GM12873 (cell line): ENCODE measurements around the gene IQCM.

Source experiments
- CTCF ChIP-seq: IDR thresholded peaks from 2 replicates; pipeline ENCODE4 v1.5.1; 2012; ENCODE audit warnings: low read depth, mild to moderate bottlenecking, moderate library complexity, low read length, control low read depth; ENCODE audit not compliant: insufficient read depth; ENCODE audit errors: missing control alignments

The IQCM gene

GRCh38 chr4:149727663-149728062 is 88.0 kb downstream of the IQCM start:
- no peak for TF ChIP-seq CTCF

DNA sequence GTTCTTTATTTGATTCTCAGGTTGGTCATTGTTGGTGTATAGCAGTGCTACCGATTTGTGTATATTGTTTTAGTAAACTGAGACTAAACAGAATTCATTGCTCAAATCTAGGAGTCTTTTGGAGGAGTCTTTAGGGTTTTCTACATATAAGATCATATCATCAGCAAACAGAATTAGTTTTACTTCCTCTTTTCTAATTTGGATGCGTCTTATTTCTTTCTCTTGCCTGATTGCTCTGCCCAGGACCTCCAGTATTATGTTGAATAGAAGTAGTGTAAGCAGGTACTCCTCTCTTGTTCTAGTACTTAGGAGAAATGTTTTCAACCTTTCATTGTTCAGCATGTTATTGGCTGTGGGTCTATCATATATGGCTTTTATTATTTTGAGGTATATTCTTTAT is 92.6 kb downstream of the IQCM start:
- TF ChIP-seq CTCF, result no peak

GRCh38 chr4:149719806-149720205 is 95.8 kb downstream of the IQCM start:
- no peak for TF ChIP-seq CTCF

DNA sequence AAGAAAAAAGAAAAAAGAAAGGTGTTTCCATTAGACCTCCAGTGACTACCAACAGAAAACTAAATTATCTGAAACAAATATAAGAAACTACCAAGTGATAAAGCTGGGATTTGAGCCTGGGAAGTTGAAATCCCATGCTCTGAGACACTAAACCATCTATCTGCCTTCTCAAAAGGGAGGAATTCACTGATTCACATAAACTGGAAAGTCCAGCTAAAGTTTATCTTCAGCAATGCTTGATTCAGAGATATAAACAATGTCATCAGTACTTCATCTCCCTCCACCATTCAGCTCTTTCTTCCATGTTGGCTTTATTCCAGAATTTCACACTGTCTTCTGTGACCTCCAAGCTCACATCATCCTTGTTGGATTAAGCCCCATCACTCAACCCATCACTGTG is 96.3 kb downstream of the IQCM start:
- no peak for TF ChIP-seq CTCF

DNA sequence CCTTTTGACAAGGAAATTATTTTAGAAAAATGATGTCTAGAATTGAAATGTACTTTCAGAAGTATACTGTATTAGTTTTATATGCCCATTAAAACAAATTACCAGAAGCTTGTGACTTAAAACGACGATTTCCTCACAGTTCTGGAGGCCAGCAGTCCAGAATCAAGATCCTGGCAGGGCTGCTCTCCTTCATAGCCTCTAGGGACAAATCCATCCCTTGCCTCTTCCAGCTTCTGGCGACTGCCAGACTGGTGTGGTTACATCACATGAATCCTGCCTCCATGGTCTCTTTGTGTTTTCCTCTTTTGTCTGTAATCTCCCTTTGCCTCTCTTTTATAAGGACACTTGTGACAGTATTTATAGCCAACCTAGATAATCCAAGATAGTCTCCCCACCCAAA is 97.1 kb downstream of the IQCM start:
- no peak for TF ChIP-seq CTCF

DNA sequence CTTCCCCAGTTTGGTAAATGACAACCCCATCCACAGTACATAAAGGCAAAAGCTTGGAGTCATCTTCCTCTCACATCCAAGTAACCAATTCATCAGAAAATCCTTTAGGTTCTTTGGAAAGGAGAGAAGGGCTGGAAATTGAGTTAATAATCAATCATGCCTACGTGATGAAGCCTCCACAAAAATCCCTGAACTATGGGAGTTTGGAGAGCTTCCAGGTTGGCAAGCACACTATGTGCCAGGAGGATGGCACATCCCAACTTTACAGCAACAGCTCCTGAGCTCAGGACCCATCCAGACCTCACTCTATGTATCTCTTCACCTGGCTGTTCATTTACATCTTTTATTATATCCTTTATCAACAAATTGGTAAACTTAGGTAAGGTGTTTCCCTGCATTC is 98.9 kb downstream of the IQCM start:
- no peak for TF ChIP-seq CTCF

- no peak for TF ChIP-seq CTCF
These were observed 99.6 kb downstream of the IQCM start for GRCh38 chr4:149715822-149716585.
